Subcutaneous abdominal adipose tissue (tissue), 5 donors: ENCODE results near the gene MYO7B.

Source experiments
- H3K27ac ChIP-seq: one replicate; pipeline ENCODE4 v1.7.0; 2013; ENCODE audit warnings: low read depth, mild to moderate bottlenecking, inconsistent platforms, low read length, moderate library complexity
- H3K27me3 ChIP-seq, 5 donors: one replicate each; pipeline ENCODE4 v1.7.0; 2013; ENCODE audit warnings: low read length in 5 of 5, inconsistent platforms in 1 of 5; ENCODE audit not compliant: control insufficient read depth in 5 of 5, insufficient read depth in 4 of 5
- H3K36me3 ChIP-seq, 5 donors: one replicate each; pipeline ENCODE4 v1.7.0; 2013; ENCODE audit warnings: low read length in 5 of 5; ENCODE audit not compliant: control insufficient read depth in 5 of 5, insufficient read depth in 5 of 5
- H3K4me1 ChIP-seq, 5 donors: one replicate each; pipeline ENCODE4 v1.7.0; 2013; ENCODE audit warnings: low read length in 5 of 5, mild to moderate bottlenecking in 3 of 5, moderate library complexity in 1 of 5; ENCODE audit not compliant: control insufficient read depth in 5 of 5, insufficient read depth in 5 of 5
- H3K4me3 ChIP-seq, 5 donors: one replicate each; pipeline ENCODE4 v1.7.0; 2013; ENCODE audit warnings: low read length in 5 of 5, low read depth in 1 of 5
- H3K9ac ChIP-seq, 5 donors: one replicate each; pipeline ENCODE4 v1.7.0; 2013; ENCODE audit warnings: low read length in 5 of 5, mild to moderate bottlenecking in 4 of 5, moderate library complexity in 3 of 5
- H3K9me3 ChIP-seq, 5 donors: one replicate each; pipeline ENCODE4 v1.7.0; 2013; ENCODE audit warnings: low read length in 5 of 5; ENCODE audit not compliant: control insufficient read depth in 5 of 5
- donor health status: healthy.
- donor health status: healthy.
- donor health status: healthy.
- donor health status: healthy.
- donor health status: healthy.

MYO7B gene

DNA sequence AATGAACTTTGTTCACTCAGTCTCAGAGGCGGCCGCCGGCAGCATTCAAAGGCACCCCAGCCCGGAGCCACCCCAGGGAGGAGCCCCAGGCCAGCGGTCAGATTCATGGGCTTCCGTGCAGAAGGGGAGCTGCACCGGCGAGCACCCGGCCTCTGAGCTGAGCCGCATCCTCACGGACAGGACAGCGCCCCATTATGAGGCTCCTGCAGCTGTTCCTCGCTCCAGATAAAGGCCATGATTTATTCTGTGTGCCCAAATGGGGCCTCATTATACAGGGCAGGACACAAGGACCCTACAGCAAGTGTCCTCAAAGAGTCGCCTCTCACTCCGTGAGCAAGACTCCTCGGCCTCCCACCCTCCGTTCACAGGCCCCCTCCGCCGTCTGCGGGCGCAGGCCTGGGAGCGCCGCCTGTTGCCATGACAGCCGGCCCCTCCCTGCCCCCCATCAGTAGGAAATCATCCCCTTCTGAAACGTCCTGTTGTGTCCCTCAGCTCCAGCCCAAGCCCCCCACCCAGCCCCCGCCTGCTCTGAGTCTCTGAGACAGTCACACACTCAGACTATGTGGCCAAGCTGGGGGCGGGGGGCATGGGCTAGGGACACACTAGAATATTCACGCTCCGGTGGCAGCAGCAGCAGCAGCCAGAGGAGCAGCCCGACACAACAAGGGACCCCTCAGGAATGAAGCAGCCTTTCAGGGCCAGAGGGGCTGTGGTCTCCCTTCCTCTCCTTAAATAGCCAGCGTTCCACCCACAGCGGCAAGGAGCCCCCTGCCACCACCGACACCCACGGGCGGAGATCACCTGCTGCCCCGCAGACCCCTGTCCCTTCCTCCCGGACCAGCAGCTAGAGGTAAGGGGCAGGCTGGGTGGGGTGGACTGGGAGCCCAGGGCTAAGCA lies 110.2 kb downstream of the MYO7B start, which contains the start of gene GPR17:
Gene GPR17 (plus strand): TSS at position 759 of the 897 bp plus-strand sequence. CDS start 4,583 bp downstream, outside the sequence.
- H3K27ac ChIP-seq, result no peak within 1 kb of the TSS
- no peak within 1 kb of the TSS for H3K4me3 ChIP-seq
- peaks cover 4 to 92% (median 30%) of the 10 kb centered on the region in 5 donors for H3K4me1 ChIP-seq
- no peaks in the 10 kb centered on the region for H3K9me3 ChIP-seq
- H3K36me3 ChIP-seq, result peaks cover 0 to 14% (median 2%) of the 10 kb centered on the region in 5 donors
- no peaks in the 10 kb centered on the region for H3K27me3 ChIP-seq
- no peak within 1 kb of the TSS for H3K9ac ChIP-seq

DNA sequence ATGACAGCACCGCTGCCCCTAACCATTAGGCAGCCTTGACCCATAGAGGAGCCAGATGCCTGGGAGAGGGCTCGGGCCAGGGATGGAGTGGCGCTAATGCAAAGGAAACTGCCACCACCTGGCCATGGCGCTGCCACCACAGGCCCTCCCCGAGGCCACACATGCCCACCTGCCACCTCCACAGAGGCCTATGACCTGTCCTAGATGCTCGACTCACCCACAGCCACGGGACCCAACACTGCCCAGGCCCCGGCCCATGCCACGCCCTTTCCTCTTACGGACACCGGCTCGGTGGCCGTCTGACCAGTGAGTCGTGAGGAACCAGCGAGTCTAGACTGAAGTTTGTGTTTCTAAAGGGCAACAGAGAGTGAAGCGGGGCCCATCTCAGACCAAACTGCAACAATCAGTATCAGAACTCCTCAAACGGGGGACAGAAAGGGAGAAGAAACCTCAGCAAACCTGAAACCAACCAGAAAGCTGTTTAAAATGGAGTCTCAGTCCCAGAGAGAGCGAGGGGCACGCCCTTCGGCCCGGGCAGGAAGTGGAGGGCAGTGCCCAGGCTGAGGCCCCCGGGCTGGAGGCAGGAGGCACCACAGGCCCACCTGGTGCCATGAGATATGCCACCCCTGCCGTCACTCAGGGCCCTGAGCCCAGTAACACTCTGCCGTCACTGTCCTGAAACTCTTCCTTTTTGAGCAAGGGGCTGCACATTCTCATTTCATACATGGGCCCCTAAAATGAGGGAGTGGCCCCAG lies 111.2 kb downstream of the MYO7B start:
- no peak overlapping the region for H3K9ac ChIP-seq
- H3K9me3 ChIP-seq, result no peaks in the 10 kb centered on the region
- no peak overlapping the region for H3K4me3 ChIP-seq
- H3K27me3 ChIP-seq, result no peaks in the 10 kb centered on the region
- peaks cover 4 to 94% (median 30%) of the 10 kb centered on the region in 5 donors for H3K4me1 ChIP-seq
- H3K36me3 ChIP-seq, result peaks cover 0 to 17% (median 6%) of the 10 kb centered on the region in 5 donors
- H3K27ac ChIP-seq, result no peak overlapping the region

DNA sequence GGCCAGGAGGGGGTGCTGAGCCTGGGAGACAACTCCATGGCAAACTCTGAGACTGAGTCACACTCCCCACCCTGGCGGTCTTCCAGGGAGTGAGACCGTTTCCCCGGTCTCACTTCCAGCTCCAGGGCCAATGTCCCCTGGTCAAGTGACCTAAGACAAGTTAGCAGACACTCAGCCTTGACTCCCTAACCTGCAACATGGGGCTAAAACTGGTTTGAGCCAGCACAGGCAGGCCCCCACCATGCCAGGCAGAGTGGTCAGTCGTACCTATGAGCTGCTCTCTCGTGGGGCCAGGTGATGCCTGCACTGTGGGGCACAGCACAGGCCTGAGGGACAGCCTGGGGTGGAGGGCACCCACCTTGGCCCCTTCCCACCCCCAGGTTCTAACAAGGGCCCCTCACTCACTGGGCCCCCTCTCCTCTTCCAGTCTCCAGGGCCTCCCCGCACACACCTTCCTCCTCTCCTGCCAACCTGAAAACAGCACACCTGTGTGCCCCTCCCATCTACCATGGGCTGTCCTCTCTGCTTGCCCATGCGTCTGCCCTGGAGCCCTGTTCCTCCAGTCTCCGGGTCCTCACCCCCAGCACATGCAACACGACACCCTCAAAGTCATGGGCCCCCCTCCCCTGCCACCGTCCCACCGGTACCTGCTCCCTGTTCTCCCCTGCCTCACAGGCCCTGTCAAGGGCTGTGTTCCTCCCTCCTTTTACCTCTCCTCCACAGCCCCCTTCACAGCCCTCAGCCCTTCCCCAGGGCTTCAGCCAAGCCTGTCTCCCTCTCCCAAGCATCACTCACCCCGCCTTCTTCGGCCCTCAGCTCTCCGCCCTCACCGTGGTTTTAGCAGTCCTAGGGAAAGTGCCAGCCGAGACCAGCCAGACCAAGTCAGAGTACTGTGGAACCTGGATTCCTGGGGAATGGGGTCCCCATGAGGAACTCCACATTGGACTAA lies 112.0 kb downstream of the MYO7B start:
- Histone ChIP-seq H3K4me1 (peaks cover 4 to 95% (median 36%) of the 10 kb centered on the region in 5 donors), H3K9me3 (no peaks in the 10 kb centered on the region), H3K4me3 (no peak overlapping the region), H3K9ac (no peak overlapping the region), H3K27me3 (no peaks in the 10 kb centered on the region), H3K36me3 (peaks cover 0 to 22% (median 6%) of the 10 kb centered on the region in 5 donors), H3K27ac (no peak overlapping the region)

DNA sequence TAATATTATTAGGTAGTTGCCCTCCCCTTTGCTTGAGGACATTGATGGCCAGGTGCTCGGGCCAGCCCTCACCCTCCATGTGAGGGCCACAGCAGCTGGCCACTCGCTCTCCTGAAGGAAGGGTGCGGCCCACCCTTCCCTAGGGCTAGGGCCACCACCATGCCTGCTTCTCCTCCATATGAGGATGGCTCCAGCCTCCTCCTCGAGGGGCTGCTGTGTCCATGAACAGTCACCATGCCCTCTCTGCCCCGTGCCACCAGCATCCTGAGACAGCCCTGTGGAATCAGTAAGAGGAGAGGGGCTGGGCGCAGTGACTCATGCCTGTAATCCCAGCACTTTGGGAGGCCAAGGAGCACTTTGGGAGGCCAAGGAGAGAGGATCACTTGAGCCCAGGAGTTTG lies 112.8 kb downstream of the MYO7B start:
- H3K9ac ChIP-seq, result no peak overlapping the region
- no peaks in the 10 kb centered on the region for H3K9me3 ChIP-seq
- no peak overlapping the region for H3K4me3 ChIP-seq
- H3K27me3 ChIP-seq, result no peaks in the 10 kb centered on the region
- peaks cover 0 to 30% (median 12%) of the 10 kb centered on the region in 5 donors for H3K36me3 ChIP-seq
- no peak overlapping the region for H3K27ac ChIP-seq
- H3K4me1 ChIP-seq, result peaks cover 4 to 95% (median 38%) of the 10 kb centered on the region in 5 donors

DNA sequence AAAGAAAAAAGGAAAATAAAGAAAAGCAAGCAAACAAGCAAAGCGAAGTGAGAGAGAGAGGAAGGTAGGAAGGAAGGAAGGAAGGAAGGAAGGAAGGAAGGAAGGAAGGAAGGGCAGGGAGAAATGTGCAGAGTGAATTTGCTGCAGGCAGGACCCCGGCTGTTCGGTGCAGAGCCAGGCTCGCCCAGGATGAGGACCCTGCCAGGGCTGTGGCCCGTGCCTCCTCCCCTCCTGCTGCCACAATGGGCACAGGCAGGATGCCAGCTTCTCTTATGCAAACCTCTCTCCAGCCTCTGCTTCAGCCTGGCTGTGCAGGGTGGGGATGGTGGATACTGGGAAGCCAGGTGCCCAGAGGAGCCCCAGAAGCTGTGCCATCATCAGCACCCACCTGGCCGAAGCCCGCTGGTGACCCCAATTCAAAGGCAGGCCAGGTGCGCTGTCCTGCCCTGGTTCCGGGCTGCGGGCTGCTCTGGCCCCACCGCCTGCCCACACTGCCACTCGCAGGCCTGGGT lies 113.7 kb downstream of the MYO7B start:
- Histone ChIP-seq H3K27ac (no peak overlapping the region), H3K4me3 (no peak overlapping the region), H3K27me3 (no peaks in the 10 kb centered on the region), H3K9me3 (no peaks in the 10 kb centered on the region), H3K4me1 (peaks cover 4 to 95% (median 38%) of the 10 kb centered on the region in 5 donors), H3K36me3 (peaks cover 0 to 38% (median 19%) of the 10 kb centered on the region in 5 donors), H3K9ac (peak overlapping the region in 1 of 5 donors; percentile 5)

DNA sequence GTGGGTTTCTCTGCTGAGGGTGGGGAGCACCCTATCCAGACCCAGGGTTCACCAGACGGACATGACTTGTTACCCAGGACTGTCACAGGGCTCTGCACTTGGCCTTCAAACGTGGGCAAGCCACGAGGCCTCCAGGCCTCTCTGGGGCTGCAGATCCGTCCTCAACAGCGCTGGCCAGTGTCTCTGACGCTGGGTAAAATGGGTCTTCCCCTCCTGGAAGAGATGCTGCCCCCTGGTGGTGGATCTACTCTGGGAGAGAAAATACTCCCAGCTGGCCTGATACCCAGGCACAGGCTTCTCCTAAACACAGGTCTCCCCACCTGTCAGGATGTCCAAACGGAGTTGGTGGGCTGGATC lies 114.2 kb downstream of the MYO7B start:
- H3K36me3 ChIP-seq, result peaks cover 0 to 43% (median 24%) of the 10 kb centered on the region in 5 donors
- no peak overlapping the region for H3K27ac ChIP-seq
- H3K9ac ChIP-seq, result no peak overlapping the region

DNA sequence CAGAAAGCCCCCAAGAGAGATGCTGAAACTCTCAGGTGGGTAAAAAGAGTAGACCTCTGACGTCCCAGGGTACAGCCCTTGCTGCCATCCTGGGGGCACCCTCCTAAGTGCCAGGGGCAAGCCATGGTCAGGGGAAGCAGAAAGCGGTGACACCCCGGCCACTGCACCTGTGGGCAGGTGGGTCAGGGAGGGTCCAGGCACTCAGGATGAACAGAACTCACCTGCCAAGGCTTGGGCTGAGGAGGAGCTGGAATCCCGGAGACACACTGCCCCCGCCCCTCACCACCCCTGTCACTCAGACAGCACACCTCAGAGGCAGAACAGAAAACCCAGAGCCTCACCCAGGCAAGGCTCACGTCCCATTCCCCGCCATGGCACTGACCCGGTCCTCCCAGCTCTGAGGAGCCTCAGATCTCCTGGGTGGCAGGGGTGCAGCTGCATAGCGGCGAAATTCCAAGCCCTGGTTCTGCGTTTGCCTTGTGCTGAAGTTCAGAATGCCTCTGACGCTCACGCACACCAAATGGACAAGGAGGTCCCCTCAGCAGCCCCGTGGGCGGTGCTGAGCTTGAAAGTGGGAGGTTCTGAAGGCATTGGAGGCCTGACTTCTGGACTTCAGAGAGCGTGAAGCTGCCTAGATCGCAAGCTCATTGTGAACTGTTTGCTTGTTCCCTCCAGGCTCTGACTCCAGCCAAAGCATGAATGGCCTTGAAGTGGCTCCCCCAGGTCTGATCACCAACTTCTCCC lies 114.7 kb downstream of the MYO7B start:
- H3K4me3 ChIP-seq, result no peak overlapping the region
- no peaks in the 10 kb centered on the region for H3K9me3 ChIP-seq
- H3K27me3 ChIP-seq, result no peaks in the 10 kb centered on the region
- H3K4me1 ChIP-seq, result peaks cover 4 to 90% (median 38%) of the 10 kb centered on the region in 5 donors
- H3K9ac ChIP-seq, result no peak overlapping the region
- H3K27ac ChIP-seq, result no peak overlapping the region
- H3K36me3 ChIP-seq, result peaks cover 0 to 46% (median 27%) of the 10 kb centered on the region in 5 donors

More for the DNA sequence above, 114.2 kb downstream of the MYO7B start:
- Histone ChIP-seq H3K4me1 (peaks cover 4 to 90% (median 38%) of the 10 kb centered on the region in 5 donors), H3K9me3 (no peaks in the 10 kb centered on the region), H3K27me3 (no peaks in the 10 kb centered on the region), H3K4me3 (no peak overlapping the region)

DNA sequence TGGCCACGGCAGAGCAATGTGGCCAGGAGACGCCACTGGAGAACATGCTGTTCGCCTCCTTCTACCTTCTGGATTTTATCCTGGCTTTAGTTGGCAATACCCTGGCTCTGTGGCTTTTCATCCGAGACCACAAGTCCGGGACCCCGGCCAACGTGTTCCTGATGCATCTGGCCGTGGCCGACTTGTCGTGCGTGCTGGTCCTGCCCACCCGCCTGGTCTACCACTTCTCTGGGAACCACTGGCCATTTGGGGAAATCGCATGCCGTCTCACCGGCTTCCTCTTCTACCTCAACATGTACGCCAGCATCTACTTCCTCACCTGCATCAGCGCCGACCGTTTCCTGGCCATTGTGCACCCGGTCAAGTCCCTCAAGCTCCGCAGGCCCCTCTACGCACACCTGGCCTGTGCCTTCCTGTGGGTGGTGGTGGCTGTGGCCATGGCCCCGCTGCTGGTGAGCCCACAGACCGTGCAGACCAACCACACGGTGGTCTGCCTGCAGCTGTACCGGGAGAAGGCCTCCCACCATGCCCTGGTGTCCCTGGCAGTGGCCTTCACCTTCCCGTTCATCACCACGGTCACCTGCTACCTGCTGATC lies 115.4 kb downstream of the MYO7B start:
- peaks cover 0 to 49% (median 27%) of the 10 kb centered on the region in 5 donors for H3K36me3 ChIP-seq
- H3K4me3 ChIP-seq, result no peak overlapping the region
- H3K27ac ChIP-seq, result no peak overlapping the region
- no peaks in the 10 kb centered on the region for H3K9me3 ChIP-seq
- H3K27me3 ChIP-seq, result no peaks in the 10 kb centered on the region
- peaks cover 4 to 90% (median 38%) of the 10 kb centered on the region in 5 donors for H3K4me1 ChIP-seq
- no peak overlapping the region for H3K9ac ChIP-seq
